Kidney epithelial cell (primary cell): ENCODE measurements around the gene HDHD3. TPM values are rescaled to one million over a fixed set of nuclear protein-coding genes. Genes with fewer than 3 reads are reported as not detected.

Experiments used
- DNase-seq: peaks from one replicate; pipeline ENCODE4 v3.0.0-alpha.2; 2010; ENCODE audit warnings: low read depth
- H3K27me3 ChIP-seq: 2 replicates; pipeline ENCODE4 v1.6.0; 2011; ENCODE audit warnings: low read length; ENCODE audit not compliant: control insufficient read depth, insufficient read depth
- H3K36me3 ChIP-seq: 2 replicates; pipeline ENCODE4 v1.5.1; 2011; ENCODE audit warnings: low read length; ENCODE audit not compliant: control insufficient read depth, insufficient read depth
- H3K4me3 ChIP-seq: 2 replicates; pipeline ENCODE4 v1.5.1; 2011; ENCODE audit warnings: low read depth, mild to moderate bottlenecking, control low read depth, low read length
- total RNA-seq: library from RNA; depleted of rRNA; stranded (reverse); fragments of >200 nt; gene quantifications from 2 replicates; pipeline ENCODE4 v1.2.3, GENCODE V29; 2015
- TF ChIP-seq, protein P1 (sequence below): IDR thresholded peaks from 2 replicates; pipeline ENCODE4 v1.5.1; 2011; ENCODE audit warnings: mild to moderate bottlenecking, moderate library complexity, low read length, control low read depth, inconsistent platforms; ENCODE audit not compliant: insufficient read depth, poor library complexity, severe bottlenecking

The HDHD3 gene
- total RNA-seq, 1 donor from 2014 or later, result 22.3 TPM

DNA sequence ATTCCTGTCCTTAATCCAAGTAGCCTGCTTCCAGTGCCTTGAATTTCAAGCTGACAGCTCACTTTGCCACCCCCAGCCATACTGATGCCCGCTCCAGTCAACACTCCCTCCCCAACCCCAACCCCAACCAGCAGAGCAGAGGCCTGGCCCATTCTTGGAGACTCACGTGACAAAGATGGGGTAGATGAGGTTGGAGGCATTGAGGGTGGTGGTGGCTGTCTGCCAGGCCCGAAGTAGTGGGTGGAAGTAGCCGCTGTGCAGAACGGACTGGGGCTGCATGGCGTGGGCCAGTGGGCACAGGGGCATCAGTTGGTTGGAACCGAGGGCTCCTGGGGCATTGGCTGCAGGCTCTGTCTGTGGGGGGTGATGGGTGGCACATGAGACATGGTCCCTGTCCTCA lies 16.5 kb upstream of the HDHD3 start:
- TF ChIP-seq, protein P1, sequence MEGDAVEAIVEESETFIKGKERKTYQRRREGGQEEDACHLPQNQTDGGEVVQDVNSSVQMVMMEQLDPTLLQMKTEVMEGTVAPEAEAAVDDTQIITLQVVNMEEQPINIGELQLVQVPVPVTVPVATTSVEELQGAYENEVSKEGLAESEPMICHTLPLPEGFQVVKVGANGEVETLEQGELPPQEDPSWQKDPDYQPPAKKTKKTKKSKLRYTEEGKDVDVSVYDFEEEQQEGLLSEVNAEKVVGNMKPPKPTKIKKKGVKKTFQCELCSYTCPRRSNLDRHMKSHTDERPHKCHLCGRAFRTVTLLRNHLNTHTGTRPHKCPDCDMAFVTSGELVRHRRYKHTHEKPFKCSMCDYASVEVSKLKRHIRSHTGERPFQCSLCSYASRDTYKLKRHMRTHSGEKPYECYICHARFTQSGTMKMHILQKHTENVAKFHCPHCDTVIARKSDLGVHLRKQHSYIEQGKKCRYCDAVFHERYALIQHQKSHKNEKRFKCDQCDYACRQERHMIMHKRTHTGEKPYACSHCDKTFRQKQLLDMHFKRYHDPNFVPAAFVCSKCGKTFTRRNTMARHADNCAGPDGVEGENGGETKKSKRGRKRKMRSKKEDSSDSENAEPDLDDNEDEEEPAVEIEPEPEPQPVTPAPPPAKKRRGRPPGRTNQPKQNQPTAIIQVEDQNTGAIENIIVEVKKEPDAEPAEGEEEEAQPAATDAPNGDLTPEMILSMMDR, result no peak
- H3K36me3 ChIP-seq, result peaks cover 3% of the 10 kb centered on the region
- H3K27me3 ChIP-seq, result no peaks in the 10 kb centered on the region
- no peak overlapping the region for H3K4me3 ChIP-seq
- DNase-seq, result no peak

DNA sequence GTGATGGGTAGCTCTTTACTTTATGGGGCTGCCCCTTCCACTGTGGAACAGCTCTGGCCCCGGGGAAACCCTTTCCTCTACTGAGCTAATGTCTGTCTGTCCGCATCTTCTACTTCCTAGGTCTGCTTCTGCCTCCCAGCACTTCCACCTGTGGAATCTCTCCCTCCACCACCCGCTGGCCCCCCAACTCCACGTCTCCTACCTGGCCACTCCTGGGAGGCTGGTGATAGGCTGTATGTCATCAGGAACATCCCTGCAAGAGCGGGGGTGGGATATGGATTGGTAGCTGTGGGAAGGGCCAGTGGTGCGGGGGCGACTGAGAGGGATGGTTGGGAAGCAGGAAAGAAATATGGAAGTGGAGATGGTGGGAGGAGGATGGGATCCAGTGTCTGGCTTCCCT lies 15.1 kb upstream of the HDHD3 start:
- H3K36me3 ChIP-seq, result peaks cover 3% of the 10 kb centered on the region
- TF ChIP-seq, protein P1, result no peak
- H3K27me3 ChIP-seq, result no peaks in the 10 kb centered on the region
- no peak overlapping the region for H3K4me3 ChIP-seq
- no peak for DNase-seq

DNA sequence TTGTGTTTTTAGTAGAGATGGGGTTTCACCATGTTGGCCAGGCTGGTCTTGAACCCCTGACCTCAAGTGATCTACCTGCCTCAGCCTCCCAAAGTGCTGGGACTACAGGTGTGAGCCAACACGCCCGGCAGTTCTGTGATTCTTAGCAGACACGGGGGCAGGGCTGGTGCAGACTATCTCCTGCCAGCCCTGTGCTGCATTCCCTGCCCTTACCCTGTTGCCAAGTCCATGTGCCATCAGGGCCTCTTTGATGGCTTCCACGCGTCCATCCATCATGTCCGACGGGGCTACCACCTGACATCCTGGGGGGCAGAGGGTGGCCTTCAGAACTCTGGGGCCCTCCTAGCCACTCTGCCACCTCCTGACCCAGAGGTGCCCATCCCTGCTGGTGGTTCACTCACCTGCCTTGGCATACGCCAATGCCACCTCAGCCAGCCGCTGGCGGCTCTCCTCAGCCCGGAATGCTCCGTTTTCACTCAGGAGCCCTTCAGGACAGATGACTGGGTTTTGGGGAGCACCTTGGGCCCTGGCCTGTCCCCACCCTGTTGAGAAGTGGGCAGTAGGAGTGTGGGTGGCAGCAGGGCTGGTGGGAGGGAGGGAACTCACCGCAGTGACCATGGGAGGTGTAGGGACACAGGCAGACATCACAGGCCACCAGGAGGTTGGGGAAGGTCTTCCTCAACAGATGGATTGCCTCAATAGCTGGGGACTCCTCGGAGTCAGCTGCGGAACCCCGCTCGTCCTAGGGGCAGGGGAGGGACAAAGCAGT lies 13.6 kb upstream of the HDHD3 start:
- DNase-seq, result no peak
- Histone ChIP-seq H3K36me3 (peaks cover 3% of the 10 kb centered on the region), H3K4me3 (no peak overlapping the region), H3K27me3 (no peaks in the 10 kb centered on the region)
- TF ChIP-seq, protein P1, result no peak

DNA sequence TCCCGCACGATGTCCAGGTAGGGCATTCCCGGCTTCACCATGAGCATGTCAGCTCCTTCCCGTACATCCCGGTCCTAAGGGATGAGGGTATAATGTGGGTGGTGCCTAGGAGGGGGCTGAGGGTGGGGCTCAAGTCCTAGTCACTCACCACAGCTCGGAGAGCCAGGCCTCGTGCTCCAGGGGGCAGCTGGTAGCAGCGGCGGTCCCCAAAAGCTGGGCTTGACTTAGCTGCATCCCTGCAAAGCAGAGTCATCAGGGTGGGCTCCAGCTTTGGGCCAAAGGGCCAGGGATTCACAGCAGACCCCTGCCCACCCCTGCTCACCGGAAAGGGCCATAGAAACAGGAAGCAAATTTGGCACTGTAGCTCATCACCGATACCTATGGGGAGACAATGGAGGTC lies 12.7 kb upstream of the HDHD3 start:
- TF ChIP-seq, protein P1, result no peak
- H3K36me3 ChIP-seq, result peaks cover 3% of the 10 kb centered on the region
- H3K27me3 ChIP-seq, result no peaks in the 10 kb centered on the region
- no peak for DNase-seq
- H3K4me3 ChIP-seq, result no peak overlapping the region

DNA sequence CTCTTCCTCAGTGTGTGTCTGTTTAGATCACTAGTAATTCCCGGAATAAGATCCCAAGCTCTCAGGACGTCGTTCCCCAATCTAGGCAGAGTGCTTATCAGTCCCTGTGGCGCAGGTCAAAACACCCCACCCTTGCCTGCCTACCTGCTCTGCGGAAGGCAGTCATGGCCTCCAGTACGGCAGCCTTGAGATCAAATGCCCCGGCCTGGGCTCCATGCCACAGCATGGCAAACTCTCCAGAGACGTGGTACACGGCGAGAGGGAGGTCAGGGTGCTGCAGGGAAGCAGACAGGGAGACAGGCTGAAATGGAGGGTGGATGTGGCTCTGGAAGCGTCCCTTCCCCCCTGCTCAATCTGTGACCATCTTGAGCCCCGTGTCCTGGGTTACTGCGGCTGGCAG lies 12.0 kb upstream of the HDHD3 start:
- no peak overlapping the region for H3K4me3 ChIP-seq
- DNase-seq, result no peak
- no peaks in the 10 kb centered on the region for H3K27me3 ChIP-seq
- TF ChIP-seq, protein P1, result no peak
- H3K36me3 ChIP-seq, result peaks cover 3% of the 10 kb centered on the region
